ENCODE measurements around the gene NEO1.
"Not testable (repeated sequence)": the region's sequence is repeated elsewhere in the genome, so short reads cannot be mapped to it uniquely, and the experiment has no call there.

NEO1 gene

DNA sequence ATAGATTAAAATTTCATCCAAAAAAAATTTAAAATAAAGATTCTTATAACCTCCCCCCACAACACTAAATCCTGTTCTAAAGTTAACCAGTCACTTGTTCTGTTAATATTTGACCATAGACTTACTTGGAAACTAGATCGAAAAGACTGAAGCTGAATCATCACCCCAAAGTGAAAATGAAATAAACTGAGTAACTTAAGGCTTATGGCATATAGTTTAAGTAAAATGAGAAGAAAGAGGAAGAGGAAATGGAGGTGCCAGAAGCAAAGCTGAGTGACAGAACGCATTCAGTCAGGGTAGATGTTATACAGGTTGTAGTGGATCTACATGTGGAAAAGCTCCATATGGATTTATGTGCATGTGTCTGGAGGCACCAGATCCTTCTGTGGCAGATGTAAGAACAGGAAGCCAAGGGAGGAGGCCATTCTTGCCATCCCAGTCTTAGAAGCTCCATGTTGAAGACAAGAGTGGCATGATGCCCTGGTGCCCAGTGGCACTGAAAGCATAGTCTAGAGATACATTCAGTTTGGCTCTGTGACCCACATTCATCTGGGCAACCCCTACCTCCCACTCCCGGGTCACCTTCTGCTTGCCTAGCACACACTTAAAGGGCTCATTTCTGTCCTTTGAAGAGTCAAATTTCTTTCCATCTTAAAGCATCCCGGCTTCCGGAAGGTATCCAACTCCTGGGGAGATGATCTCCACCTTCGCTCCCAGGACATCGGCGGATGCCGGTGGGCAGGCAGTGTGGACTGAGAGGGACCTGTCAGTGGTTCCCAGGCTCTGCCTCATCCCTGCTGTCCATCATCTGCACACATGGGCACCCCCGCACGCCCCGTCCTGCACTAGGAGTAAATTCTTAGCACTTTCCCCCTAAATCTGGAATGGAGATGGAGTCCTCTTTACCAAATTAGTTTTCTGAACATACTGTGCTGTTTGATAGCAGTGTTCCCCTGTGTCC is 90.8 kb downstream of the NEO1 start:
- DNase-seq = no peak

DNA sequence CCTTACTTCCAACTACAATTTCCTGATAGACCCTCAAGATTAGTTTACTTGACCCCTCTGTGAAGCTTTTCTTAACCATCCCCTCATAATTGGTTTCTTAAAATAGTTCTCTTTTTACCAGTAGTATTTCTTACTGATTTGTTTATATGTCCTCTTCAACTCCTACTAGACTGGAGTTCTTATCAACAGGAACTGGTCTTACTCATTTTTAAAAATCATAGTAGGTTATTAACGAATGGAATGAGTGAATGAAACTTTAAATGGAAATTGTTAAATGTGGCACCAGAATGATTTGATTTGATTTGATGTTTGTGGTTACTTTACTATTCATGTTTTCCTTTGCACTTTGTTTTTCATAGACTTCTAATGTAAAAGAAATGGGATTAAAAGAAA is 91.5 kb downstream of the NEO1 start:
- DNase-seq = no peak

DNA sequence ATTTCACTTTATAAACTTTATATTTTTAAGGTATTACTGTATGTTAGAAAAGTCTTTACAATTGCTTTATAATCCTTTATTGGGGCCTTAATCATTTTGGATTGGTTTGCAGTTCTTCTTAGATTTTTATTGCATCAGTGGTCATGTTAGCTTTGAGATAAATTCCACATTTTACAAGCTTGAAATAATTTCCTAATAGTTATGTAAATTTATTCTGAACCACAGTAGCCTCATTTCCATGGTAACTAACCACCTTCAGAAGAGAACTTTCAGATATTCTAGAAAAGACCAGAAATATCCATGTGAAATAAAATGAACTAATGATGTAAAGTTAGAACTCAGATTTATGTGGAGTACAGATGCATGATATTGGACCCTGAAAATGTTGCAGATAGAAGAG is 94.2 kb downstream of the NEO1 start:
- DNase-seq = no peak

DNA sequence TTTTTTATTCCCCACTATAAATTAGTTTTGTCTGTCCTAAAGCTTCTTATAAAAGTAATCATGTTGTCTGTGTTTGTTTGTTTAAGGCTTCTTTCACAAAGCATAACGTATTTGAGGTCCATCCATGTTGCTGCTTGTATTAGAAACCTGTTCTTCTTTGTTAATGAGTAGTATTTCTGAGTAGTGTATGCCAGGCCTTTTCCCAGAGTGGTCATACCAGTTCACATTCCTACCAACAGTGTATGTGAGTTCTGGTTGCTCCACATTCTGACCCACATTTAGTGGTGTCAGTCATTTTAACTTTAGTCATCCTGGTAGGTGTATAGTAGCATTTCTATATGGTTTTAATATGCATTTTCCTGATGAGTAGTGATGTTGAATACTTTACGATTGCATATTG is 98.6 kb downstream of the NEO1 start:
- DNase-seq = no peak

DNA sequence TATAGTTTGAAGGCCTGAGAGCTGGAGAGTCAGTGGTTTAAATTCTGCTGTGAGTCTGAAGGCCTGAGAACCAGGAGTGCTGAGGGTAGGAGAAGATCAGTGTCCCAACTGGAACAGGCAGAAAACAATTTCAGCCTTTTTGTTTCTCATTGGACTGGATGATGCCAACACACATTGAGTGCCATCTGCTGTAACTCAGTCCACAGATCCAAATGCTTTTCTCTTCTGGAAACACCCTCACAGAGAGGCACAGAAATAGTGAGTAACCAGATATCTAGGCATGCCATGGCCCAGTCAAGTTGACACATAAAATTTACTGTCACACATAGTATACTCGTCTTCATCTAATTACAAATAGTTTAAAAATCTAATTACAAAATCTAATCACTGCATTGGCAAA is 100.8 kb downstream of the NEO1 start:
- no peak for DNase-seq

DNA sequence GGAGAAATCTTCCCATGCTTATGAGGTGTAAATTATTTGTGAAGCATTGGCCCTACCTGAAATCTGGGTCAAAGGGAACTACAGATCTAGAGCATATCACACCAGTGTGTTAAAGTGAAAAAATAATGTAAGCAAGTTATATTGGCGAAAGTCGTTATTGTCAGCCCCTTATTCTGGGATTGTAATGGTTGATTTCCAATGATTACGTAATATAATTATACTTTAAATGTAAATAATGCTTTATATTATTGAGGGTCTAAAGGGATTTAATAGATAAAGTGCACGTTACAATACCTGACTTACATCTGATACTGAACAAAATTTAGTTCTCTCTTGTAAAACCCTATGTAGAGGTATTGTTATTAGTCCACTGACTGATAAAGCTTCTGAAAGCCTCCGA is 101.2 kb downstream of the NEO1 start:
- DNase-seq = no peak

DNA sequence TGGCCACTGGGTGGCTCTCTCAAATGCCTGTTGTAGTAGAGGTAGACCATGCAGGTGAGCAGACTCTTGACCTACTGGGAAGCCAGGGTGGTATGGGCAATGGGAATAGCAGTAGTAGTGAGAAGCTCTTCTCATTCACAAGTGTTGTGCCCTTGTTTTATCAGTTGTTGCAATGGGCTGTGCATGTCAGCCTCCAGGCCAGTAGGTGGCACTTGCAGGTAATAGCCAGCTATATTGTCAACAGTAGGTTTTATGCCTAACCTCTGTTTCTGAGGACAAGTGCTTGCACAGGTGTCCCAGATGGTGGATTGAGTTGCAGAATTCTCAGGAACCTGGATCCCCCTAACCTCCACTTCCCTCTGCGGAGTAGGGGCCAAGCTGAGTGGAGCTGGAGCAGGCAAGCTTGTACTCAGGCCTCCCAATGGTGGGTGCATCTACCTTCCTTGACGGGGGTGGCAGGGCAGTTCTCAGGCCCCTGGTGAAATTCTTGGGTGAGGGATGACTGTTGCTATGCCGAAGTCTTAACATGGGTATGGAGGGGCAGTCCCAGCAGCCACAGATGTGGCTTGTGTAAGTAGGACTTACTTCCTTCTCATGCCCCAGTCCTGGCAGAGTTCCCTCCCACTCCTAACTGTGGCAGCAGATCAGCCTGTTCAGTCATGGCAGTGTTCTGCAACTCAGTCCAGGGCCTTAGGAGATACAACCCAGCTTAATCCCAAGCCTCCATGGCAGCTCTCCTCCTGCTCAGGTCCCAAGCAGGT is 104.3 kb downstream of the NEO1 start:
- no peak for DNase-seq

DNA sequence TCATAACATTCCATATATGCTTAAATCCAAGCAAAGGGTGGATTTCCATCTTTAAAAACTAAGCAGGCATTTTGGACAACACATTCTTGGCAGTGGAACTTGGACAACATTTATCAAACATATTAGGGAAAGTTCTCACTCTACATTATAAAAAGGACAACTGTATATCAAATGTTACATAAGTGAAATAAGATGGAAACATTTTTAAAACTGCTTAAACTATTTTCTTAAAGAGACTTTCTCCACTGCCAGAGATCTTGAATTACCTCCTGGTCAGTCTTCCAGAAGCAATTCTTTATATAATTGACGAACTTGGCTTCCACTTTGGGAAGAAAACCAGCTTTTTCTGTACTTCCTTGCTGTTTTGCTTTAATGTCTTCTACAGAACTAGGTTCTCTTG is 109.3 kb downstream of the NEO1 start:
- no peak for DNase-seq

DNA sequence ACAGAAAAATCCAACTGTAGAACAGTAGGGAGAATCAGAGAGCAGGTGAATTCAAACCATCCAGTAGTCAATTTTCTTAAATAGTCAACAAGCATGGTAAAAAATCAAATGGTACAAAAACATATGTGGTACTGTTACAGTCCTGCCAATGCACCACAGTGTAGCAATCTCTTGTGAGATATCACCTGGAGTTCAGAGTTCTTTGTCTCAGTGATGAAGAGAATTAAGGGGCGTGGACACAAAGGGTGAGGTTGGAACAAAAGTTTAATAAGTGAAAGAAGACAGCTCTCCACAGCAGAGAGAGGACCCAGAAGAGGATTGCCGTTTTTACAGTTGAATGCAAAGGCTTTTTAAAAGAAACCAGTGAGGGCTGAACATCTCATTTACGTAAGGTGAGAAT is 113.2 kb downstream of the NEO1 start:
- DNase-seq = no peak

DNA sequence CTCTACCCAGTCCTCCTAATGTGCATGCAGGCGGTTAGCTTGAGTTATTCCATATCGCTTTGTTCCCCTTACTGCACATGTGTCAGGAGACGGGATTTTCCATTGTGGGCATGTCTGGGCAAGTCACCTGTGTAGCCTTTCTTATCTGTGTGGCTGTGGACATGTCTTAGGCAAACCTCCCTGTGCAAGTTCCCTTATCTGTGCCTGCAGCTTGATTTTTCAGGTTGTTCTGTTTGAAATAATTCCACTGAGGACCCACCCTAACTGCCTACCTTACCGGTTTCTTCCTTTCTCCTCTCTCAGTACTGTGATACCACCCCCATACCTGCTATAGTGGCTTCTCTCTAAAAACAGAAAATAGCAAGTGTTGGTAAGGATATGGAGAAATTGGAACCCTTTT is 113.6 kb downstream of the NEO1 start:
- DNase-seq = no peak

DNA sequence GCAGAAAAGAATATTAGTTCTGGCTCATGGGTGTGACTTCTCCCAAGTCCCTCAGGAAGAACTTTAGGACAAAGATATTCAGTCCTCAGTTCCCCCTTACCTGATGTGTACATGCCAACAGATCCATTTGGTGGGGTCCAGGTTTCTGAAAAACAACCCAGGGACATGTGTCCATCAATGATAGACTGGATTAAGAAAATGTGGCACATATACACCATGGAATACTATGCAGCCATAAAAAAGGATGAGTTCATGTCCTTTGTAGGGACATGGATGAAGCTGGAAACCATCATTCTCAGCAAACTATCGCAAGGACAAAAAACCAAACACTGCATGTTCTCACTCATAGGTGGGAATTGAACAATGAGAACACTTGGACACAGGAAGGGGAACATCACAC is 114.4 kb downstream of the NEO1 start:
- not testable (repeated sequence) for DNase-seq

DNA sequence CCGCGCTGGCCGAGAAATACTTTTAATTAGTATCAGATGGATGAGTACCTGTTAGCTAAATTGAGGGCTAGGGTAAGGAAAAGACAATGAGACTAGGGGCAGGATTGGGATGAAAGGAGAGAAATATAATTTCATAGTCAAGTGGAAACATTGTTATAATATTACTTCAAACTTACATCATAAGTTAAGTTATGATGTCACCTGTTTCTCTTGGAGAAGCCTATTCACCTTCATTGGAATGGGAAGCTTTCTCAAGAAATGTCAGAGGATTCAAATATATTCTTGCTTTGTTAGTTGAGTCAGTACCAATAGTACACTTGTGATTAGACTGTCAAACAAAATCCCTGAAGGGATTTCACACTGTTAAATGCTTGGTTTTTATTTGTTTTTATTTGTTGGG is 116.2 kb downstream of the NEO1 start:
- no peak for DNase-seq

DNA sequence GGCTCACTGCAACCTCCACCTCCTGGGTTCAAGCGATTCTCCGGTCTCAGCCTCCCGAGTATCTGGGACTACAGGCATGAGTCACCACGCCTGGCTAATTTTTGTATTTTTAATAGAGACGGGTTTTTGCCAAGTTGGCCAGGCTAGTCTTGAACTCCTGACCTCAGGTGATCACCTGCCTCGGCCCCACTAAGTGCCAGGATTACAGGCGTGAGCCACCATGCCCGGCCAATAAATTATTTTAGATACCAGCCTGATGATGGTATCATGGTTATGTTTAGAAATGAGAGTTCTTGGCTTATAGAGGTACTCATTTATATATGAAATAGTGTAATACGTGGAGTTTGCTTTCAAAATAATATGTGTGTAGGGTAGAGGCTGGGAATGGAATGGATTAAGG is 119.4 kb downstream of the NEO1 start:
- DNase-seq = no peak

DNA sequence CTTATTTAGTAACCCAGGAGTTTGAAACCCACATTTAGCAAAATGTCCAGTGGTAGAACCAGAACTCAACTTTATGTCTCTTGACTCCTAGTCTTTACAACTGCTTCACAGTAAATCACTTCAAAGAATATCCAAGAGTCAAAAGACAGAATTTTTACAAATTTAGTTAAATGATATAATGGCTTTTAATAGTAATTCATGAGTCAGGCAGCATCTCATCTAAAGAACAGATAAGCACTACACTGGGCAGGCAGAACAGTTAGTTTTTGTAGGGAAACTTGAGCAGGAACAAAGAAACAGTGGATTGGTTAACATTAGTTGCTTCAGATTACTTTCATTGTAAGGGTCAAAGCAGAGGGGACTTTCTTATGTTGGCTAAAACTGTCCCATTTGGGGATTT is 120.2 kb downstream of the NEO1 start:
- DNase-seq = no peak

DNA sequence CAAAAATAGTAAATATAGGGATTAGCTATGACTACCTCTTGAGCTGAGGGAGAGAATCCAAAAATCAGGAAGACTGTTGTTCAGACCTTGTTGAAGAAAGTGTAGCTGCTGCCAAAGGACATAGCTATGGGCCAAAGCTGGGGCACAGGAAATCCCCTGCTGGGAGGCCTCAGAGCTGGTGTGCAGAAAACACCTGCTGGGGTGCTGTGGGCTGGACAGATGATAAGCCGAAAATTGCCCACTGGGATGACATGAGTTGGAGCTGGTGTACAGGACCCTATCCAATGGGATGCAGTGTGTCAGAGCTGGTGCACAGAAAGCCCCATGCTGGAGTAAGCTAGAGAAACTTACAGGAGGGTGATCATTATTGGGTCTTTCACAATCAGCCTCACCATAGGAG is 121.9 kb downstream of the NEO1 start:
- no peak for DNase-seq

DNA sequence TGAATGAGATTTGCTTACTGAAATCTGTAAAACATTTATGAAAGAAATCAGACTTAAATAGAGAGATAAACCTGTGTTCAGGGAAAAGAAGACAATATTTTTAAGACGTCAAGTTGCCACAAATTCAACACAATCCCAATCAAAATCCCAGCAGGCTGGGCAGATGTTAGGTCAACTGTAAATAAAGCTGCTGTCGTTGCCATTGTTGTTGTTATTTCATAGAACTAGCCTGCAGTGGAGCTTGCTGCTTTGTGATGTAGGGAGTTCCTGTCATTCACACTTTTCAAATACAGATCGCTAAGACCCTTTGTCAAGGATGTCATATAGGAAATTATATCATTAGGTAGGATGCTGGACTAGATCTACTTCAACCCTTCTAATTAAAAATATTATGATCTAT is 123.1 kb downstream of the NEO1 start:
- no peak for DNase-seq

DNA sequence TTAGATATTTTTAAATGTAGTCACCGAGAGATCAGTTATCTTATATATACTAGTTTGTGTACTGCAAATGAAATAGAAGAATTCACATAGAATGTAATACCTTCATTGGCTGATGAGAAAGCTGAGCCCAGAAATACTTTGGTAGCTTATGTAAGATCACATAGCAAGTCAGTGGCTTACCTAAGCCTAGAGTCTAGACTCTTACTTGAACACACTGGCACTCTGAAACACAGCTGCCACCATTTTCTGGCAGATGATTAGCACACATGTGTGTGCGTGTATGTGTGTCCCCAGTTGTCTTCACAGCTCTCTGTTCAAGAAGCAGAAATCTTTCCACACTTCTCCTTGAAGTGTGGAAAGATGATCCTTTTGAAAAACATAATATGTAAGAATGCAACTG is 124.3 kb downstream of the NEO1 start:
- no peak for DNase-seq

DNA sequence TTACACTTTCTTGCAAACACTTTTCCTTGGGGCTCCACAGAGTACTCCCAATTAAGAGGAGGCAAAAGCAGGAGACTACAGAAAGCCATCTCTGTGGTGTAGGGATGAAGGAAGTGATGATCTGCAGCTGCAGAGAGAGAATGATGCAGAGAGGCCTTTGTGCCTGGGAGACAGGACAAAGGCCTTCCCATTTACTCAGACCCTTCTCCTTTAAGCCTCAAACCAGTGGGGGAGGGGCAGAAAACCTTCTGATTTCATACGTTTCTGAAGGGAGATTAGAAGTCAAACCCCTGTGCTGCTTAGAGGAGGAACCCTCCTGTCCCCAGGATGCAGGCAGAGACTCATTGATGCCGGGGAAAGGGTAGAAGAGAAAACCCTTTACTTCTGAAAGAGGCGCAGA is 130.8 kb downstream of the NEO1 start:
- no peak for DNase-seq

DNA sequence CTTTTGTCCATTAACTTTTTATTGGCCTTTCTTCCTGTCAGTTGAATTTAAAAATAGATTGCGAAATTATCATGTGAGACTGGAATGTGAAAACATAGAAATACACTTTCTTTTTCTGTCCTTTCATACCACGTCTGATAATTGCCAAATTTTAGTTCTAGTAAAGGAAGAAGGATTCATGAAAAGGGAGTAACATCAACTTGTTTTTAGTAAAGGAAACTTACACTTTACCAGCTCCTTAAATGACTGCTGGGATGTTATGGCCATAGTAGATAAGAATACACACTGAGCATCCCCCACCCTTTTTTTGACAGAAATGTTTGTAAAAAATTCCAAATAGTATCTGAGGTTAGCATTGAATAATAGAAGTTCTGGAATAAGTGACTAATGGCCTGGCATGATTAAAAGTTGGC is 137.9 kb downstream of the NEO1 start:
- DNase-seq = no peak

DNA sequence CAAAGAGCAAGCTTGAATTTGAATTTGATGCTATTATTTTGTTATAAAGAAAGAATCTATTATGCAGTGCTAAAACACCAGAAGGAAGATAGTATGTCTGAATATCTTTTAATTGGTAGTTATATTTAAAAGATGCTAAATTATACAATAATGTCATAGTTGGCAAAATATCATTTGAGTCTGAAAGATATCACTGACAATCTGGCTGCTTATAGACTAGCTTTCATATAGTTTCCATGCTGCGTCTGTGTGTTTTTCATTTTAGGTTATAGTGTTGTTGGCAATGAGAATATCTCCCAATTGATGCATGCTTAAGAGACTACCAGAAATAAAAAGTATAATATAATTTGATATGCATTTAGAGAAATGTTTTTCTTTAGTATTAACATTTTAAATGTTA is 142.9 kb downstream of the NEO1 start:
- DNase-seq = no peak

DNA sequence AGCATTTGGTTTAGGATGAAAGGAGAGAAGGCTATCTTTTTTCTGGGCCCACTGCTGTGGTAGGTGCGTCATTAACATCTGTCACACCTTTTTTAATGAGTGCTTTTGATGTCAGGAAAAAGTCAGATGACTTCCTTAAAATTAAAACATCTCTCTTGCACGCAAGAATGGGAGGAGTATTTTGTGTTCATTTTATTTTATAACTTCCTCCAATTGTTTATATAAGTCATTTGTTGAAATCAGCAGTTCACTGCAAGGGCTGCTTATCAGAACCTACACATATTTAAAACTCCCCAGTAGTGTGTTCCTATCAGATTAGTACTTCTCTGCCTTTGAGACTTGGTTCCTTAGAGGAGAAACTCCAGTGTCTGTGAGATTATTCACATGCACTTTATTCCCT is 143.8 kb downstream of the NEO1 start:
- DNase-seq = no peak

DNA sequence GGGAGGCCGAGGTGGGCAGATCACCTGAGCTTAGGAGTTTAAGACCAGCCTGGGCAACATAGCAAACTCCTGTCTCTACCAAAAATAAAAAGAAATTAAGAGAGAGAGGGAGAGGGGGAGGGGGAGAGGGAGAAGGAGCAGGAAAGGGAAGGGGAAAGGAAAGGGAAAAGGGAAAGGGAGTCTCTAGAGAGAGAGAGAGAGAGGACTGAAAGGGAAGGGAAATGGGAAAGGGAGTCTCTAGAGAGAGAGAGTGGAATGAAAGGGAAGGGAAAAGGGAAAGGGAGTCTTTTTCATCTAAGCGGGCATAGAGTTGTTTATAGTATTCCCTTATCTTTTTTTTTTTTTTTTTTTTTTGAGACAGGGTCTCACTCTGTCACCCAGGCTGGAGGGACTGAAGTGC is 148.1 kb downstream of the NEO1 start:
- no peak for DNase-seq

DNA sequence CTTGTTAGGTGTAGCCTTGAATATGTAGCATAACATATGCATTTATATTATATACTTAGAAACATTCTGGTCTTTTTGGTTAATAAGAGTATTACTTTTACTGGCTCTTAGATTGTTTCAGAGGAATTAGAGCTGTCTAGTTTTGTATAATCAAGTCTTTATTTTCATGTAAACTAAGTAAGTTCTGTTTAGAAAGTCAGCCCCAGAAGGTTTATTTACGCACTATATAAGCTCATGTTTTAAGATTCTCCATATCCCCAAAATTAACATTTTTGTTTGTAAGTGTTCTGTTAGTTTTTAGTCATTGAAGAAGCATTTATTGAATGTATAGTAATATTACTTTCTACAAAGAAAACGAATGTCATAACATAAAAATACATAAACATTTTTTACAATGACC is 158.4 kb downstream of the NEO1 start:
- DNase-seq = no peak

DNA sequence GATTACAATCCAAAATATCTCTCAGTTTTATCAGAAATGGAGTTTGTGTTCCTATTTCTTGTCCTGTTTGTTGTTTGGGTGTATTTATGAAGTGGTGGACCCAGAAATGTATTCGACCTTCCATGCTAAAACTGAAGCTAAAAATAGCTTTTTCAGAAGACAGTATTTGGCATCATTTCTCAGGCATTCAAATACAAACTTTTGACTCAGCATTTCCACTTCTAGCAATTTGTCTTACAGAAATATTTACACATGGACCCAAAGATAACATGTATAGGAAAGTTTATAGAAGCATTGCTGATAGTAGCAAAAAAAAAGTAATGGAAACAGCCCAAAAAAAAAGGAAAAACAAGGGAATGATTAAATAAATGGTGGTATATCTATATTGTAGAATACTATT is 160.2 kb downstream of the NEO1 start:
- DNase-seq = no peak
